Thoracic aorta (tissue), 2 donors: ENCODE measurements around the gene KCNN3. TPM values are rescaled to one million over a fixed set of nuclear protein-coding genes. Genes with fewer than 3 reads are reported as not detected.

Experiments used
- ATAC-seq: fragments of 150-250 bp; one replicate; pipeline ENCODE4 v1.8.0; 2017; ENCODE audit warnings: low read depth; ENCODE audit not compliant: insufficient number of reproducible peaks, low FRiP score
- DNase-seq: peaks from one replicate; pipeline ENCODE4 v3.0.0-alpha.2; 2020; ENCODE audit warnings: low spot score
- H3K27ac ChIP-seq, 2 donors: fragments of 200-600 bp; sonication (generic); 1 replicate in 1 of 2; 2 replicates in 1 of 2; pipeline ENCODE4 v1.5.1; 2016; ENCODE audit warnings: mild to moderate bottlenecking in 2 of 2, moderate library complexity in 2 of 2
- H3K27me3 ChIP-seq: fragments of 200-600 bp; sonication (generic); replicated peaks from 2 replicates; pipeline ENCODE4 v1.6.0; 2016; ENCODE audit warnings: mild to moderate bottlenecking; ENCODE audit not compliant: insufficient read depth
- H3K36me3 ChIP-seq: fragments of 200-600 bp; sonication (generic); one replicate; pipeline ENCODE4 v1.5.1; 2016
- H3K4me1 ChIP-seq, 2 donors: fragments of 200-600 bp; sonication (generic); 1 replicate in 1 of 2; 2 replicates in 1 of 2; pipeline versions ENCODE4 v1.5.1 to v1.6.0; 2016; ENCODE audit warnings: low read depth in 2 of 2, mild to moderate bottlenecking in 1 of 2; ENCODE audit not compliant: control insufficient read depth in 1 of 2
- H3K4me3 ChIP-seq: fragments of 200-600 bp; sonication (generic); 2 replicates; pipeline ENCODE4 v1.5.1; 2016; ENCODE audit warnings: mild to moderate bottlenecking
- H3K9me3 ChIP-seq: fragments of 200-600 bp; sonication (generic); 2 replicates; pipeline ENCODE4 v1.5.1; 2016
- total RNA-seq, 2 donors: library from RNA; depleted of rRNA; stranded (reverse); fragments of >200 nt; gene quantifications; one replicate each; pipeline versions ENCODE4 v1.1.0 to v1.2.3, GENCODE V29; 2016
- TF ChIP-seq, protein P1 (sequence below): fragments of 200-600 bp; sonication (generic); IDR thresholded peaks from one replicate; pipeline ENCODE4 v1.5.1; 2019; ENCODE audit warnings: antibody characterized with exemption

KCNN3 gene
- total RNA-seq, 2 donors from 2014 or later: 0.95 to 1.8 TPM

DNA sequence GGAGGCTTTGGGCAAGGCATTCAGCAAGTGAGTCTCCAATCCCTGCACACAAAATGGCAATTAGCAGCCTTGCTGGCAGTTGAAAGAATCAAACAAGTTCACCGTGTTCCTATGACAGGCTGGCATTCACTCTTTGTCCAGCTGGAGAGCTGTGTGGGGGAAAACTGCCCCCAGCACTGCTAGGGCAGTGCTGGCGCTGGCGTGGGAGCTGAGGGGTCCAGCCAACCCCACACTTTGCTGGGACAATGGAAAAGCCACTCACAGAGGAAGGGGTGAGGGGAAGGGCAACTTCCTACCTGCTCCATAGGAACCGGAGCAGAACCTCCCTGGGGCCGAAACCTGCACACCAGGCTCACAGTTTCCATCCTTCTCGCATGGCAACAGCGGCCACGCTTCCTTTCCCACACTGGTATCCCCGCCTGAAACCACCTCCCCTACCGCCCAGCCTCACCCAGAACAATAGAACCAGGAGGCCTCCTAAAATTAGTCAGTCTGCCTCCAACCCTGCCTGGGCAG, 26.7 kb upstream of the KCNN3 start:
- H3K4me3 ChIP-seq: no peak overlapping the region
- no peaks in the 10 kb centered on the region for H3K27me3 ChIP-seq
- no peaks in the 10 kb centered on the region for H3K4me1 ChIP-seq
- H3K36me3 ChIP-seq: no peaks in the 10 kb centered on the region
- no peaks in the 10 kb centered on the region for H3K9me3 ChIP-seq
- no peak overlapping the region for H3K27ac ChIP-seq
- ATAC-seq (no peak), DNase-seq (no peak)
- TF ChIP-seq, protein P1, sequence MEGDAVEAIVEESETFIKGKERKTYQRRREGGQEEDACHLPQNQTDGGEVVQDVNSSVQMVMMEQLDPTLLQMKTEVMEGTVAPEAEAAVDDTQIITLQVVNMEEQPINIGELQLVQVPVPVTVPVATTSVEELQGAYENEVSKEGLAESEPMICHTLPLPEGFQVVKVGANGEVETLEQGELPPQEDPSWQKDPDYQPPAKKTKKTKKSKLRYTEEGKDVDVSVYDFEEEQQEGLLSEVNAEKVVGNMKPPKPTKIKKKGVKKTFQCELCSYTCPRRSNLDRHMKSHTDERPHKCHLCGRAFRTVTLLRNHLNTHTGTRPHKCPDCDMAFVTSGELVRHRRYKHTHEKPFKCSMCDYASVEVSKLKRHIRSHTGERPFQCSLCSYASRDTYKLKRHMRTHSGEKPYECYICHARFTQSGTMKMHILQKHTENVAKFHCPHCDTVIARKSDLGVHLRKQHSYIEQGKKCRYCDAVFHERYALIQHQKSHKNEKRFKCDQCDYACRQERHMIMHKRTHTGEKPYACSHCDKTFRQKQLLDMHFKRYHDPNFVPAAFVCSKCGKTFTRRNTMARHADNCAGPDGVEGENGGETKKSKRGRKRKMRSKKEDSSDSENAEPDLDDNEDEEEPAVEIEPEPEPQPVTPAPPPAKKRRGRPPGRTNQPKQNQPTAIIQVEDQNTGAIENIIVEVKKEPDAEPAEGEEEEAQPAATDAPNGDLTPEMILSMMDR: no peak

DNA sequence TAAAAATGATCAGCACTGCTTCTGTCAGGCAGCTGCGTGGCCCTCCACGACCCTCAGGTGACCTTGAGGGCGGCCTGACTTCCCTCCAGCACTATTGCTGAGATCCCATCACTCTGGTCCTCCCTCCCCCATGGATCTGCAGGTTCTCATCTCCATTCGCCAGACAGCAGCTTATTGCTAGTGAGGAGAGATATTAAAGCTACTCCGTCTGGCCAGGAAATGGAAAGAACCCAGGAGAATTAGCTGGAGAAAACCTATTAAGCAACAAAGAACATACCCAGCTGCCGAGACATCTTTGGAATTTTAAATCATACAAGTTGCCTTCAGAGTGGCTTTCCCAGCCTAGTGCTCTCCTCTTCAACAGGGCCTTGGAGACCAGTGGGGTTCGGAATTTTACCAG, 25.7 kb upstream of the KCNN3 start:
- no peak for ATAC-seq
- Histone ChIP-seq H3K9me3 (no peaks in the 10 kb centered on the region), H3K27ac (no peak overlapping the region), H3K4me1 (no peaks in the 10 kb centered on the region), H3K36me3 (no peaks in the 10 kb centered on the region), H3K27me3 (no peaks in the 10 kb centered on the region), H3K4me3 (no peak overlapping the region)
- DNase-seq: no peak
- TF ChIP-seq, protein P1: no peak

DNA sequence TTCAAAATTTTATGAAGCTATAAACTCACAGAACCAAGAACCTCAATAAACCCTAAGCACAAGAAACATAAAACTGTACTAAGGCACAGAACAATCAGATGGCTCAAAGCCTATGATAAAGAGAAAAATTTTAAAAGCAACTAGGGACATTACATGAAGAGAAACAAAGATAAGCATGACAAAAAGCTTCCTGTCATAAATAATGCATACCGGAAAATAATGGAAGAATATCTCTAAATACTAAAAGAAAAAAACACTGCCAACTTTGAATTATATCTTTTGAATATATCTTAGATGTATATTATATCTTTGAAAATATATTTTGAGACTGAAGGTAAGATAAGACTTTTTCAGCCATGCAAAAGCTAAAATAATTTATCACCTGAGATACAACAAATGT, 21.4 kb upstream of the KCNN3 start:
- TF ChIP-seq, protein P1: no peak
- no peak for ATAC-seq
- no peak overlapping the region for H3K27ac ChIP-seq

DNA sequence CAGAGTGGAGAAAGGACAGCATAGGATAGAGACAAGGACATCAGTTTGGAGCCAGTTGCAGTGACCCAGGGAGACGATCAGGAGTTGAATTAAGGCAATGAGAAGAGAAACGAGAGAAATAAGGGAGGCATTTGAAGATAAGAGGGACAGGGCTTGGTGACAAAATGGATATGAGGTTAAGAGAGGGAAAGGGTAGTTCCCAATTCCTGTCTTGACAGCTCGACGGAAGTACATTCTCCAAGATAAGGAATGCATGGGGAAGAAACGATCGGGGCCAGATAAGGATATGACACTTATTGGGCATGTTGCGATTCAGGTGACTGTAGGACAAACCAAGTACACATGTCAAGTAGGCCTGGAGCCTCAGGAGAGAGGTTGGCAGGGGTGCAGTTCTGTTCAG, 18.7 kb upstream of the KCNN3 start:
- TF ChIP-seq, protein P1: no peak
- DNase-seq (no peak), ATAC-seq (no peak)
- no peaks in the 10 kb centered on the region for H3K9me3 ChIP-seq
- no peak overlapping the region for H3K4me3 ChIP-seq
- H3K27me3 ChIP-seq: no peaks in the 10 kb centered on the region
- no peaks in the 10 kb centered on the region for H3K4me1 ChIP-seq
- H3K27ac ChIP-seq: no peak overlapping the region
- no peaks in the 10 kb centered on the region for H3K36me3 ChIP-seq

More for the DNA sequence above, 21.4 kb upstream of the KCNN3 start:
- no peaks in the 10 kb centered on the region for H3K4me1 ChIP-seq
- H3K9me3 ChIP-seq: no peaks in the 10 kb centered on the region
- H3K27me3 ChIP-seq: no peaks in the 10 kb centered on the region
- H3K36me3 ChIP-seq: no peaks in the 10 kb centered on the region
- DNase-seq: no peak
- no peak overlapping the region for H3K4me3 ChIP-seq

DNA sequence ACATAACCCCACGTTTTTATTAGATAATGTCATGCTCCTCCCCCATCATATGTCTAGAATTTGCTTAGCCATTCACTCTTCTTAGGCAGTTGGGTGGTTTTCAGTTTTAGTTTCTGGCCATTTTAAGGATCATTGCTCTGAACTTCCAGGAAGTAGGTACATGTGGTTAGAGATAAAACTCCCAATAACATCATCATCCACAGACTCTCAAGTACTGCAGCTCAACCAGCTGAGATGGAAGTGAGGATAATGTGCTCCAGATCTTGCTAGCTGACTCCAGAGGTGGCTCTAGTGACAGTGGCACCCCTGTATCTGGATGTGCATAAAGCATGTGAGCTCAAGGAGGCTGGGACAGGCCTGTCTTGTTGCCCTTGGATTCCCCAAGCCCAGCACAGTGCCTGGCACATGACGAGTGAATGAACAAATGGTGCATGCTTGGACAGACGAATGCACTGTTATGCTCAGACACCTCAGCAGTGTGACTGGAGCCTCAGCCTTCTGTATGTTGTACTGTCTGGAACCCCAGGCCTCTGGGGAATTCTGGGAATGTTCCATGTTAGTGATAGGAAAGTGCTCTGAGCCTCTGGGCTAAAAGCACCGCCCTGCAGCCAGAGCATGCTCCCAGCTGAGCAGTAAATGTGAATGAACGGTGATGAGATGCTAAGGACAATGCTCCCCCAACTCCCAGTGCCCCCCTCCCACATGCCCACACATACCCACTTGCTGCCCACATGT, 16.4 kb upstream of the KCNN3 start:
- DNase-seq: no peak
- TF ChIP-seq, protein P1: no peak
- Histone ChIP-seq H3K9me3 (no peaks in the 10 kb centered on the region), H3K27me3 (no peaks in the 10 kb centered on the region), H3K36me3 (no peaks in the 10 kb centered on the region), H3K4me3 (no peak overlapping the region), H3K27ac (no peak overlapping the region), H3K4me1 (no peaks in the 10 kb centered on the region)
- no peak for ATAC-seq
